HEK293T (cell line): ENCODE results near the gene CDKN2B.

Source experiments
- CTCF ChIA-PET: fragments of 350-600 bp; formaldehyde crosslinking; extraction: SDS; loops from one replicate; lab custom pipeline; 2021; ENCODE audit warnings: antibody characterized with exemption, inconsistent platforms; lab: Yijun Ruan, JAX
- POLR2A ChIA-PET: fragments of 350-600 bp; formaldehyde crosslinking; extraction: SDS; loops from one replicate; lab custom pipeline; 2020; ENCODE audit warnings: antibody characterized with exemption, inconsistent platforms; lab: Yijun Ruan, JAX
- DNase-seq: peaks from one replicate; pipeline ENCODE4 v3.0.0; 2012; ENCODE audit warnings: mixed read lengths; ENCODE audit errors: extremely low spot score
- ARNT ChIP-seq: fragments of 450-650 bp; IDR thresholded peaks from 2 replicates; pipeline ENCODE4 v1.6.1; 2017; ENCODE audit warnings: mild to moderate bottlenecking
- BHLHE40 ChIP-seq: fragments of 450-650 bp; IDR thresholded peaks from 2 replicates; pipeline ENCODE4 v1.6.1; 2016; ENCODE audit warnings: mild to moderate bottlenecking, moderate library complexity, borderline replicate concordance
- CTBP1 ChIP-seq: fragments of 450-650 bp; IDR thresholded peaks from 2 replicates; pipeline ENCODE4 v1.6.1; 2016; ENCODE audit warnings: borderline replicate concordance
- ELF4 ChIP-seq: fragments of 450-650 bp; IDR thresholded peaks from 2 replicates; pipeline ENCODE4 v1.6.1; 2017; ENCODE audit warnings: antibody characterized with exemption
- FOXA1 ChIP-seq: fragments of 450-650 bp; IDR thresholded peaks from 2 replicates; pipeline ENCODE4 v1.6.1; 2016; ENCODE audit warnings: mild to moderate bottlenecking
- FOXK2 ChIP-seq: fragments of 450-650 bp; IDR thresholded peaks from 2 replicates; pipeline ENCODE4 v1.6.1; 2016; ENCODE audit warnings: mild to moderate bottlenecking
- FOXM1 ChIP-seq: fragments of 450-650 bp; IDR thresholded peaks from 2 replicates; pipeline ENCODE4 v1.6.1; 2017; ENCODE audit warnings: mild to moderate bottlenecking, borderline replicate concordance
- HDGF ChIP-seq: fragments of 450-650 bp; IDR thresholded peaks from 2 replicates; pipeline ENCODE4 v1.6.1; 2017; ENCODE audit warnings: antibody characterized with exemption, borderline replicate concordance
- L3MBTL2 ChIP-seq: fragments of 450-650 bp; conservative IDR thresholded peaks from 2 replicates; pipeline ENCODE4 v1.6.1; 2016; ENCODE audit warnings: mild to moderate bottlenecking
- LEF1 ChIP-seq: fragments of 450-650 bp; IDR thresholded peaks from 2 replicates; pipeline ENCODE4 v1.6.1; 2017; ENCODE audit warnings: mild to moderate bottlenecking, borderline replicate concordance
- NFRKB ChIP-seq: fragments of 450-650 bp; IDR thresholded peaks from 2 replicates; pipeline ENCODE4 v1.6.1; 2016; ENCODE audit warnings: mild to moderate bottlenecking, moderate library complexity
- PKNOX1 ChIP-seq: fragments of 450-650 bp; IDR thresholded peaks from 2 replicates; pipeline ENCODE4 v1.6.1; 2016
- SP1 ChIP-seq: fragments of 450-650 bp; IDR thresholded peaks from 2 replicates; pipeline ENCODE4 v1.6.1; 2017
- SUZ12 ChIP-seq: fragments of 450-650 bp; IDR thresholded peaks from 2 replicates; pipeline ENCODE4 v1.6.1; 2016; ENCODE audit warnings: mild to moderate bottlenecking
- TARDBP ChIP-seq: fragments of 450-650 bp; IDR thresholded peaks from 2 replicates; pipeline ENCODE4 v1.6.1; 2016
- ZNF384 ChIP-seq: fragments of 450-650 bp; IDR thresholded peaks from 2 replicates; pipeline ENCODE4 v1.6.1; 2016

Gene CDKN2B

GRCh38 chr9:22045423-22045822 lies 36.3 kb upstream of the CDKN2B start:
- POLR2A ChIA-PET: no interaction called here
- CTCF ChIA-PET: no interaction called here
- TF ChIP-seq BHLHE40: no peak
- no peak for TF ChIP-seq SUZ12
- TF ChIP-seq CTBP1: no peak
- TF ChIP-seq ARNT: no peak
- no peak for TF ChIP-seq NFRKB
- no peak for TF ChIP-seq L3MBTL2
- no peak for TF ChIP-seq FOXA1
- no peak for TF ChIP-seq FOXK2
- no peak for TF ChIP-seq LEF1
- no peak for TF ChIP-seq ZNF384
- no peak for TF ChIP-seq HDGF
- TF ChIP-seq SP1: no peak
- TF ChIP-seq ELF4: no peak
- no peak for DNase-seq

- TF ChIP-seq TARDBP (no peak), FOXK2 (no peak), PKNOX1 (no peak), ARNT (no peak)
- POLR2A ChIA-PET: no interaction called here
- no peak for DNase-seq
- CTCF ChIA-PET: no interaction called here
These were observed 35.5 kb upstream of the CDKN2B start for GRCh38 chr9:22044583-22044982.

- ChIA-PET CTCF (no interaction called here), POLR2A (no interaction called here)
- TF ChIP-seq TARDBP (no peak), SP1 (no peak)
- no peak for DNase-seq
These were observed 34.8 kb upstream of the CDKN2B start for GRCh38 chr9:22043928-22044327.

- no peak for DNase-seq
- CTCF ChIA-PET: interaction anchor here (0.6 kb wide), 1 partner anchor 49 kb away, joined by 3 read pairs; no protein-coding TSS in a partner anchor
These were observed 32.7 kb upstream of the CDKN2B start for GRCh38 chr9:22041775-22042174.

GRCh38 chr9:22041344-22041743 lies 32.2 kb upstream of the CDKN2B start:
- TF ChIP-seq HDGF (no peak), ZNF384 (no peak), FOXM1 (no peak), ELF4 (no peak), NFRKB (no peak), TARDBP (no peak), ARNT (no peak), PKNOX1 (no peak), FOXA1 (no peak), SP1 (no peak), BHLHE40 (no peak), FOXK2 (no peak), SUZ12 (no peak), L3MBTL2 (no peak), LEF1 (no peak), CTBP1 (no peak)
- CTCF ChIA-PET: interaction anchor here (0.6 kb wide), 1 partner anchor 48 kb away, joined by 3 read pairs; no protein-coding TSS in a partner anchor
- POLR2A ChIA-PET: no interaction called here
- DNase-seq: no peak

More at GRCh38 chr9:22041775-22042174, 32.7 kb upstream of the CDKN2B start:
- no peak for TF ChIP-seq HDGF
- TF ChIP-seq CTBP1: no peak
- TF ChIP-seq PKNOX1: no peak
- TF ChIP-seq SUZ12: no peak
- TF ChIP-seq BHLHE40: no peak
- no peak for TF ChIP-seq SP1
- TF ChIP-seq FOXK2: no peak
- no peak for TF ChIP-seq FOXM1
- no peak for TF ChIP-seq L3MBTL2
- TF ChIP-seq FOXA1: no peak
- no peak for TF ChIP-seq ARNT
- no peak for TF ChIP-seq LEF1
- no peak for TF ChIP-seq ZNF384
- POLR2A ChIA-PET: no interaction called here

- no peak for TF ChIP-seq ZNF384
- no peak for TF ChIP-seq BHLHE40
- no peak for TF ChIP-seq SP1
- no peak for TF ChIP-seq FOXA1
- TF ChIP-seq ARNT: no peak
- no peak for TF ChIP-seq HDGF
- TF ChIP-seq TARDBP: no peak
- no peak for TF ChIP-seq PKNOX1
- no peak for TF ChIP-seq L3MBTL2
- TF ChIP-seq SUZ12: no peak
- no peak for TF ChIP-seq CTBP1
- TF ChIP-seq ELF4: no peak
- TF ChIP-seq LEF1: no peak
- no peak for TF ChIP-seq FOXK2
- no peak for TF ChIP-seq NFRKB
- no peak for TF ChIP-seq FOXM1
- DNase-seq: no peak
- ChIA-PET CTCF (no interaction called here), POLR2A (no interaction called here)
These were observed 31.7 kb upstream of the CDKN2B start for GRCh38 chr9:22040760-22041159.
